ELF-1 (cell line): ENCODE data around the gene TSSK3.
A peak's percentile ranks its signal among the peaks of the same experiment; 100 is the strongest.

Source experiments
- DNase-seq: peaks from one replicate; pipeline ENCODE4 v3.0.0-alpha.2; 2016; ENCODE audit warnings: low read depth, low spot score

The TSSK3 gene

DNA sequence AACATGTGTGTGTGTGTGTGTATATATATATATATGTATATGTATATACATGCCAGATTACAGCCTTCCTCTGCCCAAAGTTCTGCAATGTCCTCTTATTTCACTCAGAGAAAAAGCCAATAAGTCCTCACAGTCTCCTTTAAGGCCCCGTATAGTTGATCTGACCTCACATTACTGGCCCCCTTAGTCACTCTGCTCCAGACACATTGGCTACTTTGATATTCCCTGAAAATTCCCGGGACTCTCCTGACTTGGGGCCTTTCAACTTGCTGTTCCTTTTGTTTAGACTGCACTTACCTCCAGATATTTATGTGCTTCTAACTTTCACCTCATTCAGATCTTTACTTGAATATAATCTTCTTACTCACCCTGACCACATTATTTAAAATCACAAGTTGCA lies 36.1 kb downstream of the TSSK3 start:
- DNase-seq: no peak

DNA sequence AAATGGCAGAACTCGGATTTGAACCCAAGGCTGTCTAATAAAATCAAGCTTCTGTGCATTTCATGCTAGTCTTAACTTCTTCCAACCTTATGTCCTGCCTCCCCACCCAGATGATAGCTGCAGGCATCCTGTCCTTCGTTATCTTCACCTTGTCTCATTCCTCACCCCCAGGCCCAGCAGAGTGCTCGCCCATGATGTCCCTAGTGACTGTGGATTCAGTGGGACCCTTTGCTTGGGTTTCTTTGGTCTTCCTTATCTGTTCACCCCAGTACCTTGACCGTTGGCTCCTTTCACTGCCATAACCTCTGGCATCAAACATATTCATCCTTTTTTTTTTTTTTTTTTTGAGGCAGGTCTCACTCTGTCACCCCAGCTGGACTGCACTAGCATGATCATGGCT lies 37.5 kb downstream of the TSSK3 start:
- DNase-seq: no peak

DNA sequence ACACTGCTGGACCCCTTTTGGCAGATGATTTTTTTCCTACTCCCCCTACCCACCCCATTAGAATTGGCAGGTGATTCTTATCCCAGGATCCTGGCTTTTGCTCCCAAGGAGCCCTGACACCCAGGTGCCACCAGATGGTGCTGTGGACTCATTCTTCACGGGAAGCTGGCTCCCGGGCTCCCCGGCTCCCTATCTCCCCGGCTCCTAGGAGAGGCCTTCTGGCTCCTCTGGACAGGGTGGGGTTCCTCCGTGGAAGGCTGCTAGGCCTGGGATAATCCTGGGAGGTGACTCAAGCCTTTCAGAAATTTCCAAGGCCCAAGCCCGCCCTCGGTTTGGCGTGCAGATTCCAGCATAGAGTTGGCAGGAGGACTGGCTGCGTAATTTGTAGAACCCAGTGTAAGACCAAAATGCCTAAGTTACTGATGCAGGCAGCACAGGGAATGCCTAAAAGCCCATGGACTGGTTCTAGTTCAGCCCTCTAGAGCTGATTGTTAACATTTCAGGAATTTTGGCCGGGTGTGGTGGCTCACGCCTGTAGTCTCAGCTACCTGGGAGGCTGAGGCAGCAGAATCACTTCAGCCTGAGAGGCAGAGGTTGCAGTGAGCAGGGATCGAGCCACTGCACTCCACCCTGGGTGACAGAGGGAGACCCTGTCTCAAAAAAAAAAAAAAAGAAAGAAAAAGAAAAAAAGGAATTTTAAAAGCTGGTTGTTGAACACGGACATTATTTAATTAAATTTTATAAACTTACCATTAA lies 38.7 kb downstream of the TSSK3 start:
- DNase-seq: peak; percentile 87

DNA sequence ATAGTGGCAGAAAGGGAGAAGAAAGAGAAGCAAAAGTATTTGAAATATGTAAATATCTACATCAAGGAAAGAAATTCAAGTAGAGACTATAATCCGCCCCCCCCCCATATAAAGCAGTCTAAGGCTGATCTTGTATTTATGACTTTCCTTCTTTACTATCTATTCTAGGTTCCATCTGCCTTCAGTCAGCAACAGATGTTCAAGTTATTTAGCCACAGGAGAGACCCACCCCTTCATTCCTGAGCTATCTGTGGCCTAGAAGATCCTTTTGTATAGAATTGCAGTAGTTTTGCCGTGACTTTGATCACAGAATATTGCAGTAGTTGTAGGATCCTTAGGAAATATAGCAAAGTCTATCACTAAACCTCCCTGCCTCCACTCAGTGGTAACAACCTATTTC lies 42.6 kb downstream of the TSSK3 start:
- no peak for DNase-seq

DNA sequence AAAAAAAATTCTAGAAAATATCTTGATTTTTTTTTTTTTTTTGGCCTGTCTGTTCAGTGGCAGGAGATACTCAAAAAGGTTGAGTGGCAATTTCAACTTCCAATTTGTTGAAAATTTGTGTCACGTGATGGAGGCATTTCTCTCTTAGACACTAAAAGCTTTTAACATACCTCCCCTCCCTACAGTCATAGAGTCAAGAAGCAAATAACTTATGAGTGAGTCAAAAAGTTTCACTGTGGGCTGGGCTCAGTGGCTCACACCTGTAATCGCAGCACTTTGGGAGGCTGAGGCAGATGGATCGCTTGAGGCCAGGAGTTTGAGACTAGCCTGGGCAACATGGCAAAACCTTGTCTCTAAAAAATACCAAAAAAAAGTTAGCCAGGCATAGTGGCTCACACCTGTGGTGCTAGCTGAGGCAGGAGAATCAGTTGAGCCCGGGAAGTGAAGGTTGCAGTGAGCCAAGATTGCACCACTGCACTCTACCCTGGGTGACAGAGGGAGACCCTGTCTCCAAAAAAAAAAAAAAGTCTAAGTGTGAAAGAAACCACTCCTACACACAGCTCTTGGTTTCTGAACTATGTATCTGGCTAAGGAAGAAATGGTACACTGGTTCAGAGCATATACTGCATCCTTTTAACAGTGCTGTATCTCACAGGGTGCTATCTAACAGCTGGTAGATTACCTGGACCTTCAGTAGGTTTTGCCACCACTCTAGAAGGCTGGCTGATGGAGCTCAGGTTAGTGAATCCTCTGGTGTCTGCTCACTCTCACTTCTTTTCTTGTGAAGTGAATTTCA lies 43.5 kb downstream of the TSSK3 start:
- no peak for DNase-seq

DNA sequence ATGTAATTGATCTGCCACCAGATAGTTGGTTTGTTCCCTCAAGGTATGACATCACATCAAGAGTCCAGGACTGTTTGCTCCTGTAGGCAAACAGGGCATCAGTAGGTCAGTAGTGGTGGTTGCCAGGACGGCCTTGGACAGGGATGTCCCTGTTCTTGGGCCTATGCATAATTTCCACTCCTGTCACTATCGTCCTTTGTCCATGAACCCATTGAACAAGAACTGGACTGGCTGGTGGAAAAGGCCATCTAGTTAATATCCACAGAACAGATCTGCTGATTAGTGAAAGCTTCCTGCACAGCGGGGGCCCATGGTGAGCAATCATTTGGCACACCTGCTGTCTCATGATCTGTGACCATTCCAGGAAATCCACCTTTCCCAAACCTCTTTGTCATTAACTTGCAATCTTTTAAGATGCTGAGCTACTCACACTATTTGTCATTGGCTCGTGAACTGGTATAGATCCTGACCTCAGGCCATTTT lies 44.3 kb downstream of the TSSK3 start:
- DNase-seq: no peak

DNA sequence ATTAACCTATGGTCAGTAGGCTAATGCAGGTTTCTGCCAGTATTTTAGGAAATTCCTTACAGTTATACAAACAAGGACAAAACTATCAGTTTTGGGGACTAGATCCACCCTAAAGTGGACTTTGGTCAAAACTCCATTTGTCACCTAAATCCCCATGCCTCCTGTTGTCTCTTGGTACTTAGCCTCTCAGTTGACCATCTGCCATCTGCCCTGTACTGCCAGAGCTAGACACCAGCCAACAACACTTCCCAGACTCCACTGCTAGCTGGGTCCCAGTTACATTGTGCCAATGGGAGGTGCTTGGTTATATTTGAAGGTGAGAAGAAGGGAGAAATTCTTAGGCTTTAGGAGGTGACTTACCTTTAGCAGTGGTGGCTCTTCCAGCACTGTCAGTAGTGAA lies 48.9 kb downstream of the TSSK3 start:
- DNase-seq: no peak

DNA sequence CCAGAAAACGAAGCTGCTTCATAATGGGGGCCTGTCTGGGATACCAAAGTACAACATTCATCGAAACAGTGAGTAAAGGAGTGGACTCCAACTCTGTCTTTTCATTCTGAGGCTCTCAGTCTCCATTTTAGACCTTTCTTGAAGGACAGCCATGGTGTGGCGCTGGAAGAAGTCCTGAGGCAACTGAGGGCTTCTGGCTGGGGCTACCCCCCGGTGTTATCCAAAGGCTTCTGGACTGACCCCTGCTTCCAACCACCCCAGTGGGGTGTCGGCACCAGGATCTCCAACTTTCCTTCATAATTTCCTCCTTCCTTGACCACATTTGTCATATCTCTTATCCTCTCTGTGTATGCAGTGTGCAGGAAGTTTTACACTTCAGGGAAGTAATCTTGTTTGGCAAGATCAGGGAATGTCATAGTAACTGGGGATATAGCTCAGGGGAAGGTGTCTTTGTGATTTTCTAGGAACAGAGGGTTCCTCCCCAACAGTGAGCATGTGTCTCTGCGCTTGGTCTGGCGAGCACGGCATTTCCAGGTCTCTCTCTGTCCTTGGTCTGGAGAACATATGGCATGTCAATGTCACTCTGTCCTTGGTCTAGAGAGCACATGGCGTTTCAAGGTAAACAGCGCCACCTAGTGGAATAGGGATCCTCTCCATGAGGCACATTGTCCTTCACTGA lies 51.3 kb downstream of the TSSK3 start:
- peak; percentile 76 for DNase-seq
